B cell (primary cell): ENCODE measurements around the gene RRP15. TPM values are rescaled to one million over a fixed set of nuclear protein-coding genes. Genes with fewer than 3 reads are reported as not detected.

Experiments used
- ATAC-seq: fragments of 200-7000 bp; cut with Tn5 transposase; one replicate; pipeline ENCODE4 v1.10.0; 2021; ENCODE audit warnings: low read depth, mild to moderate bottlenecking, moderate number of reproducible peaks, moderate library complexity
- CTCF ChIA-PET: fragments of 350-600 bp; sonication (Branson Sonifier 250); formaldehyde crosslinking; loops from one replicate; lab custom pipeline; 2021; ENCODE audit warnings: antibody characterized with exemption, inconsistent platforms; lab: Charles Lee
- POLR2A ChIA-PET: fragments of 350-600 bp; sonication (Branson Sonifier 250); formaldehyde crosslinking; loops from one replicate; lab custom pipeline; 2021; ENCODE audit warnings: antibody characterized with exemption; lab: Charles Lee
- DNase-seq: peaks from one replicate; pipeline ENCODE4 v3.0.0; 2013
- H2AFZ ChIP-seq: 2 replicates; pipeline ENCODE4 v1.6.1; 2012; ENCODE audit warnings: mild to moderate bottlenecking, low read depth, low read length; ENCODE audit not compliant: insufficient read depth, poor library complexity, severe bottlenecking
- H3K27ac ChIP-seq, 2 donors: 1 replicate in 1 of 2; 2 replicates in 1 of 2; pipeline ENCODE4 v1.5.1; 2012 to 2013; ENCODE audit warnings: low read length in 2 of 2, mild to moderate bottlenecking in 2 of 2, moderate library complexity in 1 of 2
- H3K27me3 ChIP-seq, 4 experiments: fragments of 200-600 bp in 1 of 4; sonication (generic) in 1 of 4; replicated peaks in 1 of 4; 1 replicate in 2 of 4; 2 replicates in 2 of 4; pipeline versions ENCODE4 v1.6.1 to v1.7.0; 2013 to 2016; ENCODE audit warnings: low read length in 3 of 4, mild to moderate bottlenecking in 2 of 4, mixed read lengths in 1 of 4, moderate library complexity in 1 of 4; ENCODE audit not compliant: insufficient read depth in 4 of 4, control insufficient read depth in 3 of 4; ENCODE audit errors: control extremely low read depth in 1 of 4
- H3K36me3 ChIP-seq, 2 experiments: replicated peaks in 1 of 2; 1 replicate in 1 of 2; 2 replicates in 1 of 2; pipeline versions ENCODE4 v1.6.1 to v1.7.1; 2013; ENCODE audit warnings: low read length in 1 of 2; ENCODE audit not compliant: insufficient read depth in 2 of 2, control insufficient read depth in 1 of 2; ENCODE audit errors: control extremely low read depth in 1 of 2, extremely low read depth in 1 of 2
- H3K4me1 ChIP-seq, 2 donors: fragments of 200-600 bp in 1 of 2; sonication (generic) in 1 of 2; 1 replicate in 1 of 2; 2 replicates in 1 of 2; pipeline versions ENCODE4 v1.5.1 to v1.6.1; 2013 to 2017; ENCODE audit warnings: low read length in 2 of 2; ENCODE audit not compliant: control insufficient read depth in 2 of 2, insufficient read depth in 2 of 2
- H3K4me2 ChIP-seq: replicated peaks from 2 replicates; pipeline ENCODE3; 2012; ENCODE audit warnings: mild to moderate bottlenecking, low read depth, low read length; ENCODE audit not compliant: poor library complexity, severe bottlenecking
- H3K4me3 ChIP-seq, 5 experiments: fragments of 200-600 bp in 1 of 5; sonication (generic) in 1 of 5; 1 replicate in 3 of 5; 2 replicates in 2 of 5; pipeline versions ENCODE4 v1.5.1 to v1.7.0; 2011 to 2016; ENCODE audit warnings: low read length in 4 of 5, mild to moderate bottlenecking in 4 of 5, low read depth in 2 of 5, control low read depth in 1 of 5, moderate library complexity in 1 of 5; ENCODE audit not compliant: insufficient read depth in 1 of 5; ENCODE audit errors: control extremely low read depth in 1 of 5, extremely low read depth in 1 of 5
- H3K79me2 ChIP-seq: fragments of 200-600 bp; sonication (generic); one replicate; pipeline ENCODE4 v1.6.0; 2016; ENCODE audit warnings: low read length; ENCODE audit not compliant: control insufficient read depth, insufficient read depth
- H3K9ac ChIP-seq: fragments of 200-600 bp; sonication (generic); 2 replicates; pipeline ENCODE4 v1.6.1; 2017; ENCODE audit warnings: mild to moderate bottlenecking, low read length, moderate library complexity
- H3K9me3 ChIP-seq, 3 donors: one replicate each; pipeline versions ENCODE4 v1.6.1 to v1.7.1; 2013; ENCODE audit warnings: low read length in 2 of 3; ENCODE audit not compliant: control insufficient read depth in 2 of 3, insufficient read depth in 1 of 3; ENCODE audit errors: control extremely low read depth in 1 of 3
- H4K20me1 ChIP-seq: 2 replicates; pipeline ENCODE4 v1.6.0; 2012; ENCODE audit warnings: mild to moderate bottlenecking, low read length; ENCODE audit not compliant: insufficient read depth, control insufficient read depth, poor library complexity, severe bottlenecking
- H3K27ac Mint-ChIP-seq: one replicate; pipeline ENCODE4 v1.8.0; 2021; ENCODE audit warnings: mixed read lengths
- H3K27me3 Mint-ChIP-seq: one replicate; pipeline ENCODE4 v1.8.0; 2021; ENCODE audit warnings: mixed read lengths
- H3K4me1 Mint-ChIP-seq: one replicate; pipeline ENCODE4 v1.8.0; 2021; ENCODE audit warnings: mixed read lengths
- H3K4me3 Mint-ChIP-seq: one replicate; pipeline ENCODE4 v1.8.0; 2021; ENCODE audit warnings: mixed read lengths
- H3K9me3 Mint-ChIP-seq: one replicate; pipeline ENCODE4 v1.8.0; 2022; ENCODE audit warnings: mixed read lengths; ENCODE audit not compliant: insufficient read depth
- CTCF ChIP-seq: fragments of 200-600 bp; IDR thresholded peaks from one replicate; pipeline ENCODE4 v1.8.0; 2022; ENCODE audit warnings: antibody characterized with exemption, mild to moderate bottlenecking
- EZH2 ChIP-seq: IDR thresholded peaks from 2 replicates; pipeline ENCODE4 v1.6.1; 2012; ENCODE audit warnings: borderline replicate concordance, low read depth, mild to moderate bottlenecking, moderate library complexity, low read length; ENCODE audit not compliant: insufficient read depth, poor library complexity, severe bottlenecking
- WGBS: methylation state at CpG from one replicate; pipeline ENCODE4 v1.1.5; 2013; ENCODE audit warnings: missing lambda C conversion rate; ENCODE audit not compliant: insufficient coverage; 5-methylcytosine and 5-hydroxymethylcytosine counted together
- intact Hi-C: fragments of 100-400 bp; cut with micrococcal nuclease; formaldehyde crosslinking; loops from one replicate; pipeline ENCODE4 v1.10.0; 2022
- polyA plus RNA-seq: library from polyadenylated mRNA; depleted of rRNA; stranded (reverse); fragments of >200 nt; gene quantifications from 2 replicates; pipeline ENCODE4 v1.2.3, GENCODE V29; 2012
- total RNA-seq, 2 donors: library from RNA; stranded (reverse); fragments of 120-200 nt in 1 of 2; gene quantifications; 1 replicate in 1 of 2; 2 replicates in 1 of 2; pipeline versions ENCODE4 v1.2.3 to v1.2.4, GENCODE V29; 2013 to 2022

RRP15 gene
- total and polyA plus RNA-seq, 2 donors (not counting 1 experiment from before 2014, with no cell fraction given), result 1.3 to 20.2 TPM

DNA sequence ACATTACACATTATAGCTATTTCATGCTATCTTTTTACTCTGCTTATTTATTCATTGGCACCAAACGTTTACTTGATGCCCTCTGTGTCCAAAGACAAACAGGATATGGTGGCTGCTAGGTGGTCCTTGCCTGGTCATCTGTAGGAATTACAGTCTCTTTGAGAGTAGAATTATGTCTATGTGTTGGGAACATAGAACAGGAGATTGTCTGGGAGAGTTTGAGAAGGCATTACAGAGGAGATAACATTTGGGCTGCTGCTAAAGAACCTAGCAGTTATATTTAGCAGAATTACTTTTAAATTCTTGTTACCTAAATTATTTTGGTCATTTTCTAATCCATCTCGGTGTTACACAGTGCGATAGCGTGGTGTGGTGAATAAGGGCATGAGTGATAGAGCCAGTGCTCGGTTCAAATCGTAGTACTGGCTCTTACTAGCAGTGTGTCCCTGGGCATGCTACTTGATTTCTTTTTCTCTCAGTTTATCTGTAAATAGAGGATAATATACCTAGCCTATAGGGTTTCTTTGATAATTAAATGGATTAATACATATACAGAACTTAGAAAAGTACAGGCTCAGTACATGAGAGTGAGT is 20.5 kb downstream of the RRP15 start:
- WGBS, result no CpG with 5 or more reads among the region's 6 CpGs

DNA sequence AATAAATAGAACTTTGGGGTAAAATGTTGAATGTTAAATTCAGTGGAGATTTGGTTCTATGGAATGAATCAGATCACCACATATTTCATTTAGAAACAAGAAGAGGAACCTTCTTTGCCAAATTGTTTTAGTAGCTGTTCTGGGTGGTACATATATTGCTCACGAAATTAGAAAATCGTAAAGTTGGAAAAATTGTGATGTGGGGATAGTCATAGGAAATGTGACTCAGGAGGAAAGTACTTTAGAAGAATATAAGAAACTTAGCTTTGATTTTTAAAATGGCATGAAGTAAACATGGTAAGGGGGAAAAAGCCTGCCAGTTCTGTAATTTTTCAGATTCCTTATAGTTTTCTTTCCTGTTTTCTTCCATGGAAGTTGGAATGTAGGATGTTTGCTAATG is 27.4 kb downstream of the RRP15 start:
- no peak overlapping the region for H3K4me3 Mint-ChIP-seq
- no peaks in the 10 kb centered on the region for H3K27me3 Mint-ChIP-seq
- TF ChIP-seq CTCF (no peak), EZH2 (no peak)
- Histone ChIP-seq H3K27ac (no peak overlapping the region), H2AFZ (no peak overlapping the region), H3K27me3 (no peaks in the 10 kb centered on the region), H3K4me1 (no peaks in the 10 kb centered on the region), H3K4me3 (no peak overlapping the region), H3K4me2 (no peak overlapping the region), H3K36me3 (peaks cover 8 to 24% of the 10 kb centered on the region in 2 experiments), H3K79me2 (no peaks in the 10 kb centered on the region), H3K9me3 (no peaks in the 10 kb centered on the region), H4K20me1 (no peaks in the 10 kb centered on the region), H3K9ac (no peak overlapping the region)
- H3K9me3 Mint-ChIP-seq, result no peaks in the 10 kb centered on the region
- DNase-seq (no peak), ATAC-seq (no peak)
- H3K27ac Mint-ChIP-seq, result no peak overlapping the region
- intact Hi-C loops, result no loop called here
- 85% methylated on average over 2 of the region's 2 CpGs for WGBS
- H3K4me1 Mint-ChIP-seq, result no peaks in the 10 kb centered on the region
- POLR2A ChIA-PET, result no interaction called here
- CTCF ChIA-PET, result no interaction called here

More for the DNA sequence above, 20.5 kb downstream of the RRP15 start:
- Mint-ChIP-seq H3K4me3 (no peak overlapping the region), H3K27me3 (no peaks in the 10 kb centered on the region), H3K27ac (no peak overlapping the region), H3K4me1 (no peaks in the 10 kb centered on the region), H3K9me3 (no peaks in the 10 kb centered on the region)
- H3K79me2 ChIP-seq, result peaks cover 7% of the 10 kb centered on the region
- H3K36me3 ChIP-seq, result peaks cover 14 to 40% of the 10 kb centered on the region in 2 experiments
- H3K9ac ChIP-seq, result no peak overlapping the region
- DNase-seq (no peak), ATAC-seq (no peak)
- no peak overlapping the region for H3K27ac ChIP-seq
- H3K4me1 ChIP-seq, result no peaks in the 10 kb centered on the region
- no peak overlapping the region for H3K4me3 ChIP-seq
- no peak overlapping the region for H3K4me2 ChIP-seq
- H3K9me3 ChIP-seq, result no peaks in the 10 kb centered on the region
- POLR2A ChIA-PET, result no interaction called here
- CTCF ChIA-PET, result no interaction called here
- H4K20me1 ChIP-seq, result peaks cover 7% of the 10 kb centered on the region
- H3K27me3 ChIP-seq, result no peaks in the 10 kb centered on the region
- intact Hi-C loops, result no loop called here
- no peak overlapping the region for H2AFZ ChIP-seq
- TF ChIP-seq CTCF (no peak), EZH2 (no peak)
